H9 (cell line): ENCODE results near the gene PRKCB. TPM values are rescaled to one million over a fixed set of nuclear protein-coding genes. Genes with fewer than 3 reads are reported as not detected.

Experiments used
- DNase-seq: peaks from one replicate; pipeline ENCODE4 v3.0.0-alpha.2; 2017
- H2AFZ ChIP-seq: one replicate; pipeline ENCODE4 v1.6.1; 2013; ENCODE audit warnings: mild to moderate bottlenecking, low read length, control low read depth, moderate library complexity
- H2AK5ac ChIP-seq: 2 replicates; pipeline ENCODE4 v1.6.1; 2013; ENCODE audit warnings: low read length, control low read depth, mixed read lengths; ENCODE audit not compliant: insufficient read length
- H2BK120ac ChIP-seq: one replicate; pipeline ENCODE4 v1.6.1; 2013; ENCODE audit warnings: low read depth, mild to moderate bottlenecking, low read length, control low read depth, inconsistent platforms; ENCODE audit not compliant: poor library complexity, severe bottlenecking
- H2BK12ac ChIP-seq: 2 replicates; pipeline ENCODE4 v1.6.1; 2013; ENCODE audit warnings: low read length, control low read depth, mixed read lengths, low read depth; ENCODE audit not compliant: insufficient read length
- H2BK15ac ChIP-seq: 2 replicates; pipeline ENCODE4 v1.6.1; 2013; ENCODE audit warnings: low read depth, low read length, control low read depth
- H2BK20ac ChIP-seq: one replicate; pipeline ENCODE4 v1.6.1; 2013; ENCODE audit warnings: low read depth, mild to moderate bottlenecking, low read length, control low read depth, inconsistent platforms; ENCODE audit not compliant: poor library complexity, severe bottlenecking
- H2BK5ac ChIP-seq: 2 replicates; pipeline ENCODE4 v1.6.1; 2013; ENCODE audit warnings: low read length, control low read depth, mixed read lengths; ENCODE audit not compliant: insufficient read length
- H3K14ac ChIP-seq: 2 replicates; pipeline ENCODE4 v1.6.1; 2013; ENCODE audit warnings: low read length, control low read depth; ENCODE audit not compliant: insufficient read depth
- H3K18ac ChIP-seq: 2 replicates; pipeline ENCODE4 v1.6.1; 2013; ENCODE audit warnings: low read depth, mild to moderate bottlenecking, mixed read lengths, low read length, control low read depth; ENCODE audit not compliant: insufficient read length
- H3K23ac ChIP-seq: 2 replicates; pipeline ENCODE4 v1.6.1; 2013; ENCODE audit warnings: low read length, control low read depth, mixed read lengths, low read depth; ENCODE audit not compliant: insufficient read length
- H3K23me2 ChIP-seq: 2 replicates; pipeline ENCODE4 v1.6.1; 2013; ENCODE audit warnings: low read depth, mild to moderate bottlenecking, mixed read lengths, low read length, control low read depth; ENCODE audit not compliant: insufficient read length, poor library complexity, severe bottlenecking
- H3K27ac ChIP-seq: 2 replicates; pipeline ENCODE4 v1.5.1; 2013; ENCODE audit warnings: low read length, control low read depth, mixed read lengths, low read depth; ENCODE audit not compliant: insufficient read length
- H3K27me3 ChIP-seq: 2 replicates; pipeline ENCODE4 v1.6.1; 2013; ENCODE audit warnings: low read length, control low read depth, inconsistent platforms; ENCODE audit not compliant: insufficient read depth
- H3K4ac ChIP-seq: 2 replicates; pipeline ENCODE4 v1.6.1; 2013; ENCODE audit warnings: low read depth, mild to moderate bottlenecking, control low read depth, inconsistent platforms, low read length, moderate library complexity
- H3K4me1 ChIP-seq: 2 replicates; pipeline ENCODE4 v1.6.1; 2013; ENCODE audit warnings: low read length, control low read depth, inconsistent platforms; ENCODE audit not compliant: insufficient read depth
- H3K4me2 ChIP-seq: 2 replicates; pipeline ENCODE4 v1.6.1; 2013; ENCODE audit warnings: low read length, control low read depth, mixed read lengths; ENCODE audit not compliant: insufficient read length, insufficient read depth
- H3K56ac ChIP-seq: 2 replicates; pipeline ENCODE4 v1.6.1; 2013; ENCODE audit warnings: low read depth, mild to moderate bottlenecking, mixed read lengths, low read length, control low read depth; ENCODE audit not compliant: insufficient read length
- H3K79me1 ChIP-seq: 2 replicates; pipeline ENCODE4 v1.6.1; 2013; ENCODE audit warnings: low read depth, mild to moderate bottlenecking, moderate library complexity, low read length, control low read depth, inconsistent platforms; ENCODE audit not compliant: insufficient read depth, poor library complexity, severe bottlenecking
- H3K79me2 ChIP-seq: 2 replicates; pipeline ENCODE4 v1.6.1; 2013; ENCODE audit warnings: low read length, control low read depth, inconsistent platforms; ENCODE audit not compliant: insufficient read depth
- H3K9ac ChIP-seq: 2 replicates; pipeline ENCODE4 v1.6.1; 2013; ENCODE audit warnings: low read length, control low read depth, mixed read lengths; ENCODE audit not compliant: insufficient read length; ENCODE audit errors: extremely low read depth
- H3K9me3 ChIP-seq: one replicate; pipeline ENCODE4 v1.6.1; 2013; ENCODE audit warnings: low read depth, low read length, inconsistent platforms; ENCODE audit not compliant: control insufficient read depth
- H3T11ph ChIP-seq: one replicate; pipeline ENCODE4 v1.6.1; 2013; ENCODE audit warnings: mild to moderate bottlenecking, low read length, control low read depth, inconsistent platforms
- H4K20me1 ChIP-seq: one replicate; pipeline ENCODE4 v1.6.1; 2013; ENCODE audit not compliant: control insufficient read depth, insufficient read length, insufficient read depth
- H4K5ac ChIP-seq: 2 replicates; pipeline ENCODE4 v1.6.1; 2013; ENCODE audit warnings: low read depth, mild to moderate bottlenecking, mixed read lengths, low read length, control low read depth; ENCODE audit not compliant: insufficient read length
- H4K8ac ChIP-seq: replicated peaks from 2 replicates; pipeline ENCODE4 v1.6.1; 2013; ENCODE audit warnings: low read length, control low read depth, mixed read lengths, low read depth; ENCODE audit not compliant: insufficient read length
- H4K91ac ChIP-seq: 2 replicates; pipeline ENCODE4 v1.6.1; 2013; ENCODE audit warnings: low read depth, mild to moderate bottlenecking, moderate library complexity, mixed read lengths, low read length, control low read depth; ENCODE audit not compliant: insufficient read length
- H3K27ac Mint-ChIP-seq, 3 experiments: 2 replicates in 2 of 3; 3 replicates in 1 of 3; pipeline ENCODE4 v1.8.0; 2020 to 2021; ENCODE audit warnings: mixed read lengths in 3 of 3, mild to moderate bottlenecking in 1 of 3, moderate library complexity in 1 of 3
- H3K27me3 Mint-ChIP-seq: 2 replicates; pipeline ENCODE4 v1.8.0; 2021; ENCODE audit warnings: low read depth, mild to moderate bottlenecking, moderate library complexity, mixed read lengths
- H3K36me3 Mint-ChIP-seq, 3 experiments: 2 replicates in 2 of 3; 3 replicates in 1 of 3; pipeline ENCODE4 v1.8.0; 2020 to 2021; ENCODE audit warnings: low read depth in 3 of 3, mixed read lengths in 3 of 3; ENCODE audit not compliant: insufficient read depth in 1 of 3
- H3K4me1 Mint-ChIP-seq, 2 experiments: 2 replicates each; pipeline ENCODE4 v1.8.0; 2020; ENCODE audit warnings: mixed read lengths in 2 of 2
- H3K4me3 Mint-ChIP-seq, 2 experiments: 2 replicates in 1 of 2; 3 replicates in 1 of 2; pipeline ENCODE4 v1.8.0; 2020 to 2021; ENCODE audit warnings: mild to moderate bottlenecking in 2 of 2, mixed read lengths in 2 of 2, moderate library complexity in 1 of 2
- H3K9me3 Mint-ChIP-seq, 2 experiments: 2 replicates in 1 of 2; 3 replicates in 1 of 2; pipeline ENCODE4 v1.8.0; 2020; ENCODE audit warnings: mild to moderate bottlenecking in 2 of 2, mixed read lengths in 2 of 2, moderate library complexity in 1 of 2
- CTCF ChIP-seq: fragments of 200-600 bp; sonication (generic); conservative IDR thresholded peaks from 3 replicates; pipeline ENCODE4 v1.8.0; 2021; ENCODE audit warnings: antibody characterized with exemption, mild to moderate bottlenecking
- WGBS: extraction: QIAGEN DNeasy Blood & Tissue Kit; methylation state at CpG from one replicate; pipeline ENCODE4 v1.1.7; 2013; ENCODE audit warnings: missing lambda C conversion rate, low lambda C conversion rate, mixed read lengths; ENCODE audit not compliant: insufficient read length; ENCODE audit errors: extremely low coverage; 5-methylcytosine and 5-hydroxymethylcytosine counted together
- total RNA-seq: library from RNA; stranded (reverse); gene quantifications from 2 replicates; pipeline ENCODE4 v1.2.1, GENCODE V29; 2021

Gene PRKCB
- total RNA-seq, 1 experiment from 2014 or later, result 7.0 TPM

- Histone ChIP-seq H3K9ac (no peak overlapping the region), H3K18ac (no peak overlapping the region), H4K91ac (no peak overlapping the region), H3K27ac (no peak overlapping the region), H3K56ac (no peak overlapping the region), H2BK120ac (no peak overlapping the region), H3K79me1 (no peaks in the 10 kb centered on the region), H2AFZ (no peak overlapping the region), H3K23ac (no peak overlapping the region), H2BK15ac (no peak overlapping the region), H4K20me1 (no peaks in the 10 kb centered on the region), H3K4ac (no peak overlapping the region), H2BK12ac (no peak overlapping the region), H2BK20ac (no peak overlapping the region), H3K14ac (no peak overlapping the region), H3K23me2 (no peaks in the 10 kb centered on the region), H4K5ac (no peak overlapping the region), H3K79me2 (no peaks in the 10 kb centered on the region), H3T11ph (no peak overlapping the region), H2AK5ac (no peak overlapping the region), H3K4me1 (peaks cover 13% of the 10 kb centered on the region), H3K4me2 (no peak overlapping the region), H4K8ac (no peak overlapping the region), H3K9me3 (no peaks in the 10 kb centered on the region), H2BK5ac (no peak overlapping the region), H3K27me3 (no peaks in the 10 kb centered on the region)
- no peak for DNase-seq
- Mint-ChIP-seq H3K27me3 (no peaks in the 10 kb centered on the region), H3K4me1 (peaks cover 50 to 53% of the 10 kb centered on the region in 2 experiments), H3K9me3 (no peaks in the 10 kb centered on the region; a peak in 1 of 5 replicates), H3K4me3 (no peak overlapping the region), H3K27ac (no peak overlapping the region), H3K36me3 (peaks cover 0 to under 1% (median 0%) of the 10 kb centered on the region in 3 experiments; a peak in 1 of 7 replicates)
- no CpG with 5 or more reads among the region's 6 CpGs for WGBS
- no peak for TF ChIP-seq CTCF
These were observed 284.0 kb downstream of the PRKCB start for GRCh38 chr16:24119807-24120206.
